Gastrocnemius medialis (tissue), 4 donors: Measurements from ENCODE around the gene TRIM24. TPM values are rescaled to one million over a fixed set of nuclear protein-coding genes. Genes with fewer than 3 reads are reported as not detected.

Source experiments
- ATAC-seq, 2 donors: fragments of 150-250 bp; one replicate each; pipeline ENCODE4 v1.9.1; 2016
- DNase-seq, 2 donors: peaks; one replicate each; pipeline ENCODE4 v3.0.0-alpha.2; 2019
- H3K27ac ChIP-seq, 4 donors: fragments of 200-600 bp; sonication (generic); 1 replicate in 1 of 4; 2 replicates in 3 of 4; pipeline ENCODE4 v1.5.1; 2016 to 2018; ENCODE audit warnings: mild to moderate bottlenecking in 2 of 4, moderate library complexity in 1 of 4
- H3K27me3 ChIP-seq, 3 donors: fragments of 200-600 bp; sonication (generic) in 2 of 3; 1 replicate in 1 of 3; 2 replicates in 2 of 3; pipeline versions ENCODE4 v1.5.1 to v1.6.0; 2016 to 2019; ENCODE audit warnings: mild to moderate bottlenecking in 1 of 3, moderate library complexity in 1 of 3
- H3K36me3 ChIP-seq, 2 donors: fragments of 200-600 bp; sonication (generic) in 1 of 2; one replicate each; pipeline ENCODE4 v1.5.1; 2017 to 2018
- H3K4me1 ChIP-seq, 2 donors: fragments of 200-600 bp; sonication (generic) in 1 of 2; one replicate each; pipeline ENCODE4 v1.5.1; 2016 to 2017; ENCODE audit warnings: mild to moderate bottlenecking in 2 of 2
- H3K4me3 ChIP-seq, 4 donors: fragments of 200-600 bp; sonication (generic) in 3 of 4; 1 replicate in 1 of 4; 2 replicates in 3 of 4; pipeline ENCODE4 v1.5.1; 2016 to 2019; ENCODE audit warnings: mild to moderate bottlenecking in 2 of 4
- H3K9me3 ChIP-seq, 3 donors: fragments of 200-600 bp; sonication (generic) in 2 of 3; 1 replicate in 1 of 3; 2 replicates in 2 of 3; pipeline ENCODE4 v1.5.1; 2016 to 2019
- CTCF ChIP-seq, 5 experiments: fragments of 450-650 bp in 3 of 5; fragments of 200-600 bp in 2 of 5; sonication (generic) in 2 of 5; IDR thresholded peaks in 4 of 5; conservative IDR thresholded peaks in 1 of 5; 1 replicate in 4 of 5; 2 replicates in 1 of 5; pipeline ENCODE4 v1.5.1; 2016 to 2019; ENCODE audit warnings: antibody characterized with exemption in 5 of 5, mild to moderate bottlenecking in 3 of 5, moderate library complexity in 3 of 5
- POLR2A ChIP-seq, 2 donors: fragments of 450-650 bp; IDR thresholded peaks; one replicate each; pipeline ENCODE4 v1.6.1; 2017; ENCODE audit warnings: antibody characterized with exemption in 2 of 2, mild to moderate bottlenecking in 2 of 2, moderate library complexity in 2 of 2
- in situ Hi-C, 4 donors: fragments of 200-750 bp; cut with MboI; loops; one replicate each; pipeline versions ENCODE4 v1.15.0 to v1.8.0; 2017; ENCODE audit warnings: low sequenced_read_pairs in 4 of 4
- intact Hi-C: fragments of 100-400 bp; cut with DNase I; formaldehyde crosslinking; loops from one replicate; pipeline ENCODE4 v1.15.1; 2023; ENCODE audit warnings: low total_unique reads
- total RNA-seq, 4 donors: library from RNA; depleted of rRNA; stranded (reverse); fragments of >200 nt; gene quantifications; one replicate each; pipeline versions ENCODE4 v1.1.0 to v1.2.3, GENCODE V29; 2016

Gene TRIM24
- total RNA-seq, 4 donors from 2014 or later, result 17.1 to 26.5 (median 20.0) TPM

GRCh38 chr7:138455609-138456008, 4.5 kb upstream of the TRIM24 start:
- no peak overlapping the region for H3K4me3 ChIP-seq
- DNase-seq (no peak), ATAC-seq (no peak)
- intact Hi-C loops (loop anchor here (5.0 kb wide), 1 partner anchor 453 kb away; the partner anchor contains the start of gene CREB3L2), in situ Hi-C loops (no loop called here)
- no peaks in the 10 kb centered on the region for H3K9me3 ChIP-seq
- H3K4me1 ChIP-seq, result no peaks in the 10 kb centered on the region
- H3K27ac ChIP-seq, result no peak overlapping the region
- H3K27me3 ChIP-seq, result no peaks in the 10 kb centered on the region
- no peaks in the 10 kb centered on the region for H3K36me3 ChIP-seq
- TF ChIP-seq POLR2A (IDR thresholded peaks at IDR 0.05) (no peak), CTCF (IDR thresholded peaks at IDR 0.05 in 4 of 5, conservative IDR thresholded peaks at IDR 0.05 in 1 of 5) (no peak)

GRCh38 chr7:138456220-138456619, 3.8 kb upstream of the TRIM24 start:
- no peak for ATAC-seq
- Histone ChIP-seq H3K36me3 (no peaks in the 10 kb centered on the region), H3K27ac (no peak overlapping the region), H3K27me3 (no peaks in the 10 kb centered on the region), H3K9me3 (no peaks in the 10 kb centered on the region), H3K4me3 (no peak overlapping the region), H3K4me1 (peaks cover under 1% of the 10 kb centered on the region in 2 donors)
- TF ChIP-seq POLR2A (IDR thresholded peaks at IDR 0.05), result no peak
- no peak for TF ChIP-seq CTCF (IDR thresholded peaks at IDR 0.05 in 4 of 5, conservative IDR thresholded peaks at IDR 0.05 in 1 of 5)
- in situ Hi-C loops (no loop called here), intact Hi-C loops (loop anchor here (5.0 kb wide), 1 partner anchor 454 kb away; the partner anchor contains the start of gene CREB3L2)
- no peak for DNase-seq

GRCh38 chr7:138458576-138459412, 1.3 kb upstream of the TRIM24 start:
- DNase-seq (no peak), ATAC-seq (no peak)
- H3K27ac ChIP-seq, result no peak overlapping the region
- intact Hi-C loops (loop anchor here (5.0 kb wide), 1 partner anchor 456 kb away; the partner anchor contains the start of gene CREB3L2), in situ Hi-C loops (no loop called here)
- H3K4me1 ChIP-seq, result peaks cover 8 to 10% of the 10 kb centered on the region in 2 donors
- no peaks in the 10 kb centered on the region for H3K36me3 ChIP-seq
- TF ChIP-seq POLR2A (IDR thresholded peaks at IDR 0.05) (no peak), CTCF (IDR thresholded peaks at IDR 0.05 in 4 of 5, conservative IDR thresholded peaks at IDR 0.05 in 1 of 5) (no peak)
- H3K4me3 ChIP-seq, result peak overlapping the region in 1 of 4 donors; percentile 48
- no peaks in the 10 kb centered on the region for H3K9me3 ChIP-seq
- no peaks in the 10 kb centered on the region for H3K27me3 ChIP-seq

- peaks cover 8 to 10% of the 10 kb centered on the region in 2 donors for H3K4me1 ChIP-seq
- ATAC-seq, result peak; percentile 87 to 93
- peak overlapping the region; percentile 40 to 79 (median 59) for H3K4me3 ChIP-seq
- peak overlapping the region; percentile 48 to 85 (median 72) for H3K27ac ChIP-seq
- TF ChIP-seq CTCF (IDR thresholded peaks at IDR 0.05 in 4 of 5, conservative IDR thresholded peaks at IDR 0.05 in 1 of 5) (peak in 4 of 5 experiments; percentile 18 to 57 (median 32)), POLR2A (IDR thresholded peaks at IDR 0.05) (no peak)
- intact Hi-C loops (loop anchor here (5.0 kb wide), 1 partner anchor 457 kb away; the partner anchor contains the start of gene CREB3L2), in situ Hi-C loops (no loop called here)
- no peaks in the 10 kb centered on the region for H3K36me3 ChIP-seq
- no peaks in the 10 kb centered on the region for H3K27me3 ChIP-seq
- peak in 1 of 2 donors; percentile 95 for DNase-seq
- H3K9me3 ChIP-seq, result no peaks in the 10 kb centered on the region
Observed at GRCh38 chr7:138459413-138460175, 465 bp upstream of the TRIM24 start.
